ENCODE measurements around the gene MAPK13.

The MAPK13 gene

GRCh38 chr6:36129941-36130666 lies at the start of gene MAPK13:
Gene MAPK13 (plus strand): TSS chr6:36130513. CDS start chr6:36130583, 70 bp downstream.
- DNase-seq (ENCODE audit: low spot score): no peak

- DNase-seq (ENCODE audit: low spot score): no peak
These were observed 48.0 kb upstream of the MAPK13 start for GRCh38 chr6:36082318-36082717.

- DNase-seq (ENCODE audit: low spot score): no peak
These were observed 46.9 kb upstream of the MAPK13 start for GRCh38 chr6:36083446-36083845.

GRCh38 chr6:36088204-36088603 lies 42.1 kb upstream of the MAPK13 start:
- DNase-seq (ENCODE audit: low spot score): peak; percentile 9

- no peak for DNase-seq (ENCODE audit: low spot score)
These were observed 41.3 kb upstream of the MAPK13 start for GRCh38 chr6:36089048-36089447.

- DNase-seq (ENCODE audit: low spot score): no peak
These were observed 36.1 kb upstream of the MAPK13 start for GRCh38 chr6:36094238-36094637.

- peak; percentile 93 for DNase-seq (ENCODE audit: low spot score)
These were observed 35.4 kb upstream of the MAPK13 start for GRCh38 chr6:36094753-36095496.

GRCh38 chr6:36095497-36096391 lies 34.6 kb upstream of the MAPK13 start:
- no peak for DNase-seq (ENCODE audit: low spot score)

GRCh38 chr6:36098253-36098919 lies 31.9 kb upstream of the MAPK13 start:
- DNase-seq (ENCODE audit: low spot score): no peak

- DNase-seq (ENCODE audit: low spot score): peak; percentile 72
These were observed 31.2 kb upstream of the MAPK13 start for GRCh38 chr6:36098920-36099647.

GRCh38 chr6:36099869-36100483 lies 30.3 kb upstream of the MAPK13 start:
- DNase-seq (ENCODE audit: low spot score): peak; percentile 74

GRCh38 chr6:36101691-36102090 lies 28.6 kb upstream of the MAPK13 start:
- DNase-seq (ENCODE audit: low spot score): no peak

- no peak for DNase-seq (ENCODE audit: low spot score)
These were observed 27.5 kb upstream of the MAPK13 start for GRCh38 chr6:36102853-36103252.

GRCh38 chr6:36104836-36105235 lies 25.5 kb upstream of the MAPK13 start:
- peak; percentile 11 for DNase-seq (ENCODE audit: low spot score)

- DNase-seq (ENCODE audit: low spot score): no peak
These were observed 21.2 kb upstream of the MAPK13 start for GRCh38 chr6:36109092-36109491.

- DNase-seq (ENCODE audit: low spot score): no peak
These were observed 20.3 kb upstream of the MAPK13 start for GRCh38 chr6:36110050-36110449.

GRCh38 chr6:36110863-36111262 lies 19.4 kb upstream of the MAPK13 start:
- no peak for DNase-seq (ENCODE audit: low spot score)

GRCh38 chr6:36111526-36111925 lies 18.8 kb upstream of the MAPK13 start:
- DNase-seq (ENCODE audit: low spot score): no peak

- DNase-seq (ENCODE audit: low spot score): no peak
These were observed 17.3 kb upstream of the MAPK13 start for GRCh38 chr6:36113049-36113448.

- no peak for DNase-seq (ENCODE audit: low spot score)
These were observed 16.6 kb upstream of the MAPK13 start for GRCh38 chr6:36113703-36114102.

Data from hematopoietic multipotent progenitor cell treated with erythropoietin and hydrocortisone succinate and interleukin-3 and kit ligand, for 17 days (in vitro differentiated cells).